Colonic mucosa (tissue), 4 donors: ENCODE results near the gene ACACA. TPM values are rescaled to one million over a fixed set of nuclear protein-coding genes. Genes with fewer than 3 reads are reported as not detected.

Experiments used
- DNase-seq: peaks from one replicate; pipeline ENCODE4 v3.0.0-alpha.2; 2020
- H3K27ac ChIP-seq: fragments of 200-600 bp; one replicate; pipeline ENCODE4 v1.8.0; 2021
- H3K27me3 ChIP-seq: fragments of 200-600 bp; one replicate; pipeline ENCODE4 v1.8.0; 2021
- H3K36me3 ChIP-seq: fragments of 200-600 bp; one replicate; pipeline ENCODE4 v1.8.0; 2021
- H3K4me1 ChIP-seq: fragments of 200-600 bp; one replicate; pipeline ENCODE4 v1.8.0; 2021; ENCODE audit warnings: mild to moderate bottlenecking
- H3K4me3 ChIP-seq: fragments of 200-600 bp; one replicate; pipeline ENCODE4 v1.8.0; 2021
- H3K9ac ChIP-seq, 2 donors: one replicate each; pipeline ENCODE4 v1.7.0; 2013; ENCODE audit warnings: control low read depth in 2 of 2, low read depth in 2 of 2, low read length in 2 of 2
- H3K9me3 ChIP-seq: fragments of 200-600 bp; one replicate; pipeline ENCODE4 v1.8.0; 2021
- CTCF ChIP-seq: fragments of 200-600 bp; IDR thresholded peaks from one replicate; pipeline ENCODE4 v1.8.0; 2022; ENCODE audit warnings: antibody characterized with exemption, mild to moderate bottlenecking
- intact Hi-C: fragments of 100-400 bp; cut with DNase I; formaldehyde crosslinking; loops from one replicate; pipeline ENCODE4 v1.14.1; 2022
- total RNA-seq, 2 donors: library from RNA; stranded (reverse); fragmentation: NEBNext Ultra II Directional in 1 of 2; extraction: Animal tissue kit (Norgen Biotek cat#: 25700) in 1 of 2; gene quantifications; one replicate each; pipeline ENCODE4 v1.2.1, GENCODE V29; 2021
- donor health status: healthy.
- donor health status: DM: no; HTN: no; CAD: no.
- donor health status: DM: no; HTN: no; CAD: no.

The ACACA gene
- total RNA-seq, 2 donors from 2014 or later: 59.5 to 72.6 TPM

DNA sequence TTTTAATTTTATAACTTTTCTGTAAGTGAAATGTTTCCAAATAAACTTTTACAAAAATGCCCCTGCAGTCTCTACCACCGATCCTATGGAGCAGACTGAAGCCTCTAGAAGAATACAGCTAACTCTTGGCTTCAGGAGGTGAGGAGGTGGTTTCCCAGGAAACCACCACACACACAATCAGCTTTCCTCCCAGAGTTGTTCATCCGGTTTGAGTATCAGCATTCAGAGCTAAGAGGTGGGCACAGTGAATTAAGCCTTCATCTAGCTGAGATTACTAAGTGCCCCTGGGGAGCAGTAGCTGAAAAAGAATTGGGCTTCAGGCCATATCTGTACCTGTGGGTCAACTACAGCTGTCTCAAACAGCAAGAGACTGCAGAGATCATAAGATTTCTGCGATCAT lies 318.2 kb downstream of the ACACA start:
- no peak for TF ChIP-seq CTCF
- Histone ChIP-seq H3K4me3 (no peak overlapping the region), H3K27me3 (no peaks in the 10 kb centered on the region), H3K4me1 (no peaks in the 10 kb centered on the region), H3K9ac (no peak overlapping the region), H3K36me3 (no peaks in the 10 kb centered on the region), H3K27ac (no peak overlapping the region), H3K9me3 (no peaks in the 10 kb centered on the region)
- intact Hi-C loops: no loop called here
- DNase-seq: no peak

DNA sequence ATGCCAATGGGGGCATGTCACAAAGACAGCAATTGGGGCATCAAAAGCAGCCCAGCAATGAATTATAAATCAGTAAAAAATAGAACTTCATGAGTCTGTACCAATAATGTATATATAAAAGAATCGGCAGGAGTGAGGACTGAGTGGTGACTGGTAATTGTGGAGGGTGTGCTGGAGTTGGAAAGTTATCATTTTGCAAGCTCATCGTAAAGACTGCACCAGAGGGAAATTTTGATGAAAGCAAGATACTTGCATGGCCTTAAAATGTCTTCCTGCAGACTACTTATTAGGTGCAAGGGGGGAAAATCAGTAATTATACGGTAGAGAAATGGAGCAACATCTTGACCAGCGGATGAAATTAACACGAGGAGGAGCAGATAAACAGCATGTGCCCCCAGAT lies 319.0 kb downstream of the ACACA start:
- no peak overlapping the region for H3K27ac ChIP-seq
- H3K9me3 ChIP-seq: no peaks in the 10 kb centered on the region
- no peaks in the 10 kb centered on the region for H3K27me3 ChIP-seq
- H3K9ac ChIP-seq: no peak overlapping the region
- no peaks in the 10 kb centered on the region for H3K4me1 ChIP-seq
- no peak for DNase-seq
- no peak for TF ChIP-seq CTCF
- H3K4me3 ChIP-seq: no peak overlapping the region
- no peaks in the 10 kb centered on the region for H3K36me3 ChIP-seq
- intact Hi-C loops: no loop called here

- Histone ChIP-seq H3K27ac (no peak overlapping the region), H3K36me3 (no peaks in the 10 kb centered on the region), H3K9me3 (no peaks in the 10 kb centered on the region), H3K4me1 (no peaks in the 10 kb centered on the region), H3K9ac (no peak overlapping the region), H3K4me3 (no peak overlapping the region), H3K27me3 (no peaks in the 10 kb centered on the region)
- no peak for TF ChIP-seq CTCF
- intact Hi-C loops: no loop called here
- DNase-seq: no peak
Observed at GRCh38 chr17:37086948-37087347, 319.7 kb downstream of the ACACA start.

- no peaks in the 10 kb centered on the region for H3K9me3 ChIP-seq
- H3K27me3 ChIP-seq: no peaks in the 10 kb centered on the region
- no peak for TF ChIP-seq CTCF
- DNase-seq: no peak
- H3K4me1 ChIP-seq: no peaks in the 10 kb centered on the region
- H3K27ac ChIP-seq: no peak overlapping the region
- H3K9ac ChIP-seq: no peak overlapping the region
- no peaks in the 10 kb centered on the region for H3K36me3 ChIP-seq
- H3K4me3 ChIP-seq: no peak overlapping the region
- intact Hi-C loops: no loop called here
Observed at GRCh38 chr17:37086334-37086733, 320.3 kb downstream of the ACACA start.

DNA sequence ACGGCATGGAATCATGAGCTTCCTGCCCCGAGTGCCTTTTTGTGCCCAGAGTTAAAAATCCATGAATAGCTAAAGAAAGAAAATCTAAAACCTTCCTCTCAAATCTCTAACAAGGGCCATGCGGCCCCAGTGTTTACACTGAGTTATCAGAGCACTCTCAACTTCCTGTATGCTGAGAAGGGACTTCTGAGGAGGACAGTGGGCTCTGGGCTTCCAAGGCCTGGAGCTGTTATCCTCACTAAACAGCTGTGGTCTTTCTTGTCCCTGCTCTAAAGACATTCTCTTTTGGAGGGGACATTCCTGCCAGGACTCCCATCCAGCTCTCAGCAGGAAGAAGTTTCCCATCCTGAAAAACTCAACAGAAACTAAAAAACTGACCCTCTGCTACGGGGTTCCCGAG lies 322.3 kb downstream of the ACACA start:
- no peak for TF ChIP-seq CTCF
- Histone ChIP-seq H3K4me1 (no peaks in the 10 kb centered on the region), H3K27ac (no peak overlapping the region)

GRCh38 chr17:37083456-37083855 lies 323.2 kb downstream of the ACACA start:
- Histone ChIP-seq H3K9ac (no peak overlapping the region), H3K36me3 (no peaks in the 10 kb centered on the region), H3K9me3 (no peaks in the 10 kb centered on the region), H3K27ac (no peak overlapping the region), H3K4me1 (no peaks in the 10 kb centered on the region), H3K27me3 (no peaks in the 10 kb centered on the region), H3K4me3 (no peak overlapping the region)
- DNase-seq: no peak
- no peak for TF ChIP-seq CTCF
- intact Hi-C loops: no loop called here

More for the DNA sequence above, 322.3 kb downstream of the ACACA start:
- DNase-seq: no peak
- Histone ChIP-seq H3K9me3 (no peaks in the 10 kb centered on the region), H3K4me3 (no peak overlapping the region), H3K27me3 (no peaks in the 10 kb centered on the region), H3K36me3 (no peaks in the 10 kb centered on the region), H3K9ac (no peak overlapping the region)
- intact Hi-C loops: no loop called here
